ENCODE data around the gene RWDD1.

Gene RWDD1, protein sequence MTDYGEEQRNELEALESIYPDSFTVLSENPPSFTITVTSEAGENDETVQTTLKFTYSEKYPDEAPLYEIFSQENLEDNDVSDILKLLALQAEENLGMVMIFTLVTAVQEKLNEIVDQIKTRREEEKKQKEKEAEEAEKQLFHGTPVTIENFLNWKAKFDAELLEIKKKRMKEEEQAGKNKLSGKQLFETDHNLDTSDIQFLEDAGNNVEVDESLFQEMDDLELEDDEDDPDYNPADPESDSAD

DNA sequence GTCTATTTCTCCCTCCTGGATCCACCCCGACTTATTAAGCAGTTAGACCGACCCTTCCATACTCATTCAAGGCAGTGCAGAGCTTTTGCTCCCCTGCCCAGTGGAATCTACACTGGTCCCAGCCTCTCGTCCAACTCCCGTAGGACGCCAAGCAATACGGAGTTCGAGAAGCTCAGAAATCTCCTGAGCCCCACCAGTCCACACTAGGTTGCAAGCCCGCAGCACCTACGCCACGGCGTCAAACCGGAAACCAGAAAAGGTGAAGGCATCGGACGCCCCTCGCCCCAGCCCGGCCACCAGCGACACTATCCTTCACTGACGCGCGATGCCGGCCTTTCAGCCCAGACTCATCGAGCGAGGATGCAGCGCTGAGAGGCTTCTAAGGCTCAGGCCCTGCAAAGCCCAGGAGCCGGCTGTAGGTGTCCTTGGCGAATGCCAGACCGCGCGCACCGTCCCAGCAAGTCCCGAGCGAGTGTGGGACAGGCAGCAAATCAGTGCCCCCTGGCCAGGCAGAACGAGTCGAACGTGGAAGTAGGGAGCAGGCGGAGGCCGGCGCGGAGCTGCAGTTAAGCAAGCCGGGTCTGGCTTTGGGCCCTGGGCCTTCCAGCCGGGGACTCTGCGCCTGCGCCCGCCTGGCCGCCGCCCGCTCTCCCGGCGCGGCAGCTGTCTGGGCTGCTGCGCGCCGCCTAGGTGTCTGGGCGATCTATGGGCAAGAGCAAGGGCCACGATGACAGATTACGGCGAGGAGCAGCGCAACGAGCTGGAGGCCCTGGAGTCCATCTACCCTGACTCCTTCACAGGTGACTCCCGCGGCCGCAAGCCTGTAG is at the start of gene RWDD1:
RWDD1 (plus strand) TSS at position 649 of the 827 bp plus-strand sequence; CDS start at position 728, 79 bp downstream.
- DNase-seq, result peak; percentile 97

DNA sequence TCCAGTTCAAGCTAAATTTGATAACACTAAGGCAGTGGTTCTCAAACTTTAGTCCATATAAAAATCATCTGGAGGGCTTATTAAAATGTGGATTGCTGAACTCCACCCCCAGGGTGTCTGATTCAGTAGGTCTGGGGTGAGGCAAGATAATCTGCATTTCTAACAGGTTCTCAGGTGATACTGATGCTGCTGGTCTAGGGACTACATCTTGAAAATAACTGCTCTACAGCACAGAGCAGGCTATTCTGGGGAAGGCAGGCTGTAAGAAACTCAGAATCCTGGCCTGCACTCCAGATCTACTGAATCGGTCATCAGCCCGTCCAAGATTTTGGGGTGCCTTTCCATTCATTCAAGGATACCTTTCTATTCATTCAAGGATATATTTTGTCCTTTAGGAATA is 48.4 kb upstream of the RWDD1 start:
- no peak for DNase-seq

DNA sequence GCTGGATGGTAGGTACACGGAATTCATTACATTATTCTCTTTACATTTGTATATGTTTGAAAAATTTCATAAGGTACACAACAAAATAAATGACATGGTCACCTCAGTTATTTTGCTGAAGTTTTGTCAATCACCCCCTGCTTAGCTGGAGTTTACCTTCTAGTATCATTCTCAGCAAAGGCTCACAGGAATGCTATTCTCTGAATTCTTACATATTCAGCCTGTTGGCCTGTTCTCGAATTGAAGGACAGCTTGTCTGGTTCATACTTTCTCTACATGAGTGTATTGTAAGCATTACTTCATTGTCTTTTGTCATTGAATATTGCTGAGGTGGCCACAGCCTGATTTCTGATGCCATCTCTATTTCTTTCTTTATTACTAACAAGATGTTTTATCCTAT is 47.1 kb upstream of the RWDD1 start:
- no peak for DNase-seq

DNA sequence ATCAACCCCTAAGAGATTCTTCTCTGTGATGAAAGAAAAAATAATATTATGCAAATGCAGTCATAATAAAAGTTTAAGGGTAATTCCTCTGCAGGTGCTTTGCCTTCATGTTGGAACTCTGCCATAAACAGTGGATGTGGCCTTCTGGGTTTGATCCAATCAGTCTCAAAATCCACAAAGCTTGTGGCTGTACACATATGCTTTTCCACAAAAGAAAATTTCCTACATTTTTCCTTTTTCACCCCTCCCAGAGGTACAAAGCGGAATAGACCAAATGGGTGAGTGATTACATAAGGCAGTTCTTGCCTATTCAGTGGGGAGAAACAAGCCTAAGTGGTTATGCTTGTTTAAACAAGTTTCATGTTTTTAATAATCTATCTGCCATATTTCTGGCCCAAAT is 43.2 kb upstream of the RWDD1 start:
- DNase-seq, result no peak

DNA sequence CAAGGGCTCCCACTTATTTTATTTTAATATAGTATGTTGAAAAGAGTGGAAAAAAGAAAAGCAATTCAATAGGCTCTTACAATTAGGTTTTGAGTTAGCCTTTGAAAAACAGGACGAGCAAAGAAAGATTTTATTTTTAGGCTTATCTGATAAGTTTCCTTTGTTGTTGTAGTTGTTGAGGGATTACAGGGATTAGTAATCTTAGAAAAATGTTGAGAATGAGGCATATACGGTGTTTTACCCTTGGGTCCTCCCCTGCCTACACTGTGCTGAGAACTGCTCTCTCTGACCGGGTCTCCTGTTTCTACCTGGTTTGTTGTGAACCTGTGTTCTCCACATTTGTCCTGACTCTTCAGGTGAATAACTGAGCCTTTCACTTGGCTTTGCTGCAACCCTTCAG is 42.5 kb upstream of the RWDD1 start:
- no peak for DNase-seq

DNA sequence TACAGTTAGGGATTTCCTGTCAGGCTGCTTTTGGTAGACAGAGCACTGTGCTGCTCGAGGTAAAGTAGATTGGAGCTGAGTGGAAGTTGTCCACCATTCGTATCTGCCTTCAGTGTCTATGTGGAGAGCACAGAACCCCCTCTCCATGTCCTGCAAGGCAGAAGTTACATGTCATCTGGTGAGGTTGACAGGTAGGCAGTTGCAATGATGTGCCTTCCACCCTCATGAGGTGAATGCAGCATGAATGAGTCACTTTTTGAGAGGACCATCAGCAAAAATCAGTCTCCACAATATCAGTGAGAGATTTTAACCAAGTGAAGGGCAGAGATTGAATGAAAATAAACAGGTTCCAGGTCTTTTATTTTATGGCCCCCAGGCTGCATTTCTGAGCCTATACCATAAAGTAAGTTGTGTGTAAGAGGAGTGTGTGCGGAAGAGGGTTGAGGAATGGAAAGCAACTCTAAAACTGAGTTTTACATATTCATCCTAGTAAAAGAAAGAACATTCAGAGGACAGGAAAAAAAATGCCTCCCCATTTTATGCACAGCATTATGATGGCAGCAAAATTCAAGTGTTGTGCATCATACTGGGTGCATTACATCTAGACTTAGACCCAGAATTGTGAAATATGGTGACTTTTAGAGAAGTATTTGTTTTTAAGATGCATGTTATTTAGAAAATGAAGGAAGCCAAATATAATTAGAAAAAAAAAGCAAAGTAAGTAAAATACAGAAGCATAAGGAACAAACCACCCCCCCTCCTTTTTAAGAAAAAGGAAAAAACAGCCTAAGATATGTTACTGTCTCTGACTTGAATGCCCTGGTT is 41.6 kb upstream of the RWDD1 start:
- DNase-seq, result no peak

DNA sequence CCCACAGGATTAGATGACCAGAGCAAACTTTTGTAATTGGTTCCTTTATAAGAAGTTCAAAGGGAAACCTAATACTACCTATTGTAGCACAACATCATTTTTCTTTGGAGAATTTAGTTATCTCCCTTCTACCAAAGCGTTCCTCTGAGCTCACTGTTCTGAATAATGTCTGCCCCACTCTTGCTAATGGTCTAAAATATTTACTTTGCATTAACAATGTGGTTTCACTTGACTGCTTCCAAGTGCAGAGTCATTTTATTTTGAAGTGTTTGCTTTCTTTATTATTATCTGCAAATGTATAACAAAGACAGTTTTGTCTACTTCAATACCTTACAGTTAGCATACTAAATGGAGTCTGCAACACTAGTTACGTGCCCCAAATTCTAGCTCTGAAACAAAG is 40.9 kb upstream of the RWDD1 start:
- no peak for DNase-seq

DNA sequence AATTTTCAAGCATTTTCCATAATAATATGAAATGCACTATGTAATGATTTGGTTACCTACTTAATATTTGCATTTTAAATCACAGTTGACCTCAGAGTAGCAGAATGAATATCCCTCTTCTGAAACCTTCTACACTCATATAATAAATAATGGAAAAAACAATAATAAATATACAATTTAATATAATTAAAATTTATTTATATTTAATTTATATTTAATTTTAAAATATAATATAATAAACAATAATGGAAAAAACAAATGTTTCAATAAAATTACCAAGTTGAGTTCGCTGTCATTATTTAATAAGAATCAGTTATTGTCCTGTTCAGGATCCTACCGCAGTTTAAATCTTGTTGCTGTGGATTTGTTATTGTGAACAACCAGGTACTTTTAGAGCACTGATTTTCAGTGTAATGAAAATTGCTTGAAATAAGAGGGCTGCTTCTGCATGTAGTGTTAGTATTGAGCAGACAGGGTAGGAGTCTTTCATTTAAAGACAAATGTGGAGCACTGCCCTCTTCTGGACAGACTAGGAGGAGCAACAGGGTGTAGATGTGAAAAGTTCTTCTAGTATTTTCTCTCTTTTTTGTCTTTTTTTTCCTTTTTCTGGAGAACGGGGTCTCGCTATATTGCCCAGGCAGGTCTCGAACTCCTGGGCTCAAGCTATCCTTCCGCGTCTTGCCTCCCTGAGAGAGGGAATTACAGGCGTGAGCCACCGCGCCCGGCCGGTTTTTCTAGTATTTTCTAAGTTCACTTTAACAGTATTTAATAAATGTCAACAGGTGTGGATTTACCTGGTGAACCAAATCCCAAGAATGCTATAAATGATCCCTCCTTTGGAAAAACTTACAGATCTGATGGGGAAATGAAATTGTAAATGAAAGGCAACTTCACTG is 39.4 kb upstream of the RWDD1 start:
- DNase-seq, result peak; percentile 19

DNA sequence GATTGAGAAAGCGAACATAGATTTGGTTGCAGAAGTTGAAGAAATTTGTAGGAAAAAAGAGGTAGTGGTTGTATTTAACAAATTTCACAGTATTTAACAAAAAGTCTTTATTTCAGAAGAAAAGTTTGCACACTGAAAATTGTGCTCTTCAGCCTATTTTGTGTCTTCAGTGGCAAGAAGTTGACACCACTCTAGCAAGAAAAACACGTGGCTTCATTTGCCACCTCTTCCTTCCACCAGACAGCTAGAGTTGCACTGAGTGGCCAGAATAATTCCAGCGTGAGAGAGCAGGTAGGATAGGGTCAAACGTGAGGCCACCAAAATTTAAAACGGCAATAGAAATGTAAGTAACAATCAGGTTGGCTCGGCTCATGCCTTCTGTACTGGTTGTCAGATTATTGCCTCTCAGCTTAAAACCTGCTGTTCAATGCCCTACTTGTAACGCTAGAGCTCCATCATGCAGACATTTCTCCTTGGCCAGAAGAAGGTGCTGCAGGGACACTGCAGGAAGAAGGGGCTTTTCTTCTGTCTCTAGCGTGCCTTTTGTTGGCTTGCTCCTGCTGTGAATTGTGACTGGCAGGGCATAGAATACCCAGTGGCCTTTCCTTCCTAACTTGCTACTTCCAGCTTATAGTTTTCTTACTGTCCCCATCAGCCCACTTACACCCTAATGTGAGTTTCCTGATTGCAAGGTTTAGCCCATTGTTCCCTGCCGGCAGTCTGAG is 37.9 kb upstream of the RWDD1 start:
- no peak for DNase-seq

DNA sequence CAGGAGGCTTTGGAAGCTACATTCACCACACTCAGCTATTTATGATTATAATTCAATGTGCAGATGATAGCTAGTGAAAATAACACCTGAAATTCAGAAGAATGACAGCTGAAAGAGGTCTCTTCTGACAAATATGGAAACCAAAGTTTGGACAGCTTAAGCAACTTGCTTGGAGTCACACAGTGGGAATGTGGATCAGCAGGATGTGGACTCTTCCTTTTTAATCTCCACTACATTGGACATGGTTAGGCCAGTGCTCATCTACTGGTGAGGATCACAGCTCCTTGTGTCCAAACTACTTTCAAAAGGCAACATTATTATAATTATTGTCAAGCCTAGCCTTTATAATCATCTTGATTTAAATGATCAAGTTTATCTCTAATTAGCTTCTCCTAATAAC is 36.2 kb upstream of the RWDD1 start:
- DNase-seq, result no peak

DNA sequence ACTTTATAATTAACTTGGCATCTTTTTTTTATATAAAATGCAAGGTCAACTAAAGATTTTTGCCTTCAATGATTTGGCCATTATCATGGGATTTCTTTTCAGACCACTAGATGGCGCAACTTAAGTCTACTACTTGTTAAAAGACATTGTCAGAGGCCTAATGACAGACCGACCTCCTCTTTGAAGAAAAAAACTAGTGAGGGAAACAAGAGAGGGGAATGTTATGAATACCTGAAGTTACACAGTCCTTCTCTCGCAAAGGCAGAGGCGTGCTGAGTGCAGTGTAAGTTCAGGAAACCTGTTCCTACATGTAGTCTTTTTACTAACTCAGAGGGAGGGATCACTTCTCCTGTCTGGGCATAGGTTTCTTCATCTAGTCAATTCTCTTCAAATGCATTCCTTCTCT is 35.1 kb upstream of the RWDD1 start:
- no peak for DNase-seq

DNA sequence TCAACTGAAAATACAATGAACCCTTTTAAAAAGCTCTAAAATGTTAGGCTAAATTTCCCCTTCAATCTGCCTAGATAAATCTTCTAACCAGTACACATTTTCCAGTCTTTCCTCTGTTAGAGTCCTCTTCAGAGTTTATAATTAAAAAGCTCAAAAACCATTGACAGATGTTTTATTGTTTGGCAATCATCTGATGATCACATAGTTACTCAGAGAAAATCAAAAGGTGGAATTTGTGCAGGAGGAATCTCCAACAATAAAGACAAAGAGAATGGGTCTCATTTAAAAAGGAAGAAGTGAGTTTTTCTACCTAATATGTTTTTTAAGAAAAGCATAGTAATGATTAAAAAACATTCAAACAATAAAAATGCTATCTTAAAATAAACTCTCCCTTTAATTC is 28.9 kb upstream of the RWDD1 start:
- DNase-seq, result no peak

DNA sequence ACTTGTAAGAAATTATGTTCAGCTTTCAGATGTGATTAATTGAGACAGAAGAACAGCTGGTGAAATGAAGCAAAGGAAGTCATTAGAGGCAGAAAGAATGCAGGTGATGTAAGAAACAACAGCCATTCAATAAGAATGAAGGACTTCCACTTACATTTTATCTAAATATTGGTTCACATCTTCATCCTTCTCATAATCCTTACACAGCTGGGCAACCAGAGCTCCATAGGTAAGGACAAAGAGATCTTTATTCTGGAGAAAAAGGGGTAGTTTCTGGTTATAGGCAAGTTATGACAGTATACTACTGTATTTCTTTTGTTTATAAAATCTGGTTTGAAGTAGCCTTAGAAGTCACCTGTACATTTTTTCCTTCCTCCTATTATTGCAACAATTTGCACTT is 28.2 kb upstream of the RWDD1 start:
- no peak for DNase-seq

DNA sequence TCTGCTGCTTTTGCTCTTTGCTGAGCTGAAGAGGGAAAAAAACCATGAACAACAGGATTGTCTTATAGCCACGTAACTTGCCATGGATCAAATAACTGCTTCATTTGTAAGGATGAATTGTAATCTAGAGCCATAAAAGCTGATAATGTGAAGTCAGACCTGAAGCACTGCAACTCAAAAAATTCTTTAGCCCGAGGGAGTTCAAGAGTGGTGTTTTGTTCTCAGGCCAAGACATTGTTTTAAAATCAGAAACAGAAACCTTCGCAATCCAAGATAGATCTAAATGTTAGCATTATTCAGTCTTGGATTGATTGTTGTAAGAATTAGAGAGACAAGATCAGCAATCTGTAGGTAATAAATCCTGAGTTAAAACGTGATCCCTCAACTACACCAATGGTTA is 25.7 kb upstream of the RWDD1 start, which contains the start of gene TRAPPC3L:
TRAPPC3L (minus strand) TSS at position 34 of the 400 bp plus-strand sequence. CDS start 170 bp downstream, outside the sequence.
- DNase-seq, result no peak

DNA sequence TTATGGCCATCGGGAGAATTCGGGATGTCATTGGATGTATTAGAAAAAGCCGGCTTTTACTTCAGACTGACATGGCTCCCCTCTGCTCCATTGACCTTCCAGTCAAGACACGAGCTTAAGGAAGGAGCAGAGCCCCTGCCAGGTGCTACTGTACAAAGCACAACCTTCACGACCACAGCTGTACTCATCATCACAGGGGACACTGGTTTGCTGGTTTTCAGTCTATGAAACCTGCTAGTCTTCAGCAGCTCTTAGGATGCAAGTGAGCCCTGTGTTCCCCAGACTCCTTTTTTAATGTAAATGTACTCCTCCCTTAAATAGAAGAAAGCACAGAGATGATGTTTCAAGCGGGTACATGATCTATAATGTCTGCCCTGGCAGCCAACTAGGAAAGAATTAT is 23.9 kb upstream of the RWDD1 start:
- no peak for DNase-seq

DNA sequence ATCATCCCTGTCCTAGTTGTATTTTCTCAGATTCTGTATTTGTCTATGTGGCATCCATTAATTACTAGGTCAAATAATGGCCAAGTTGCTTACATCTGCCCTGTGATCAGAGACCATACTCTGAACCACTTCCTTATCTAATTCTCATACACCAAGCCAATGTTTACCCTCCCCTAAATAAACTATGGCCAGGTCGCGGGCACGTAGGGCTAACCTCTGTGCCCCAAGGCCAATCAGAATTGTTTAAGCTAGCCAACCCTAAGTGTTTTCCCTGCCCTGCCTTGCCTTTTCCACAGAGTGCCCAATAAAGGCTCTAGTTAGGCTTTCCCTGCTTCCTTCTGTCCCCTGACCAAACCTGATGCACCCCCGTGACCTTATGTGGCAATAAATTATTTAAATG is 20.5 kb upstream of the RWDD1 start:
- DNase-seq, result no peak

DNA sequence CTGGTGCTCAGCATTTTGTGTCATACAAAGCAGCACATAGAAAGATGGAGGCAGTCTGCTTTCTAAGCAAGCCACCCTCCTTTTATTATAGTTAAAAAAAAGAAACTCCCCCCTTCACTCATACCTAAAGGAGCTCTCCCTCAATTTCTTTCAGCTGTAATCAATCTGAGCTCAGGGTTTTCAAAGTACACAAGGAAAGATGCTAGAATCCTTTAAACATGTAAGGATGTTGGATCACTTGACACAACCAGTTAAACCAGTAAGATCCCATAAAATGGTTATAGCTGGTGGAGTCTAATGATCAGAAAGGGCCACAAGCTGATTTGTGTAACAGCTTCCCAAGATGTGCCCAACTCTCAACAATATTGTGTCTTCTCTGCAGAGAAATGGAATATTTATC is 17.9 kb upstream of the RWDD1 start, which contains the start of gene CALHM4:
CALHM4 (plus strand) TSS at position 301 of the 400 bp plus-strand sequence; CDS start at position 344, 43 bp downstream.
- no peak for DNase-seq

DNA sequence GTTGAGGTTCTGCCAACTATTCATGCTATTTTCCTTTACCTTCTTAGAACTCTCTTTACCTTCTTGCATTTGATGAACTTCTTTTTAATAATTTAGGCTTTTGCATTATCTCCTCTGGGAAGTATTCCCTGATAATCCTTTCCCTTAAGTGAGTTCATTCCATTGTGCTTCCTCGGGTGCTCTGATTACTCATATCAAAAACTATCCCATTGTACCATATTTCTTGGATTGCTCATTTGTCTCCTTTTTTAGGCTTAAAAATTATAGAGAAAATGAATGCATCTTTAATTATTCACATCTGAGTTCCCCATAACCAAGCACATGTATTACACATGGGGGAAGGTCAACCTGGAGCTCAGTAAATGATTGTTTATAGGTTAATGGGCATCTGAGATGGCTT is 15.2 kb upstream of the RWDD1 start:
- DNase-seq, result no peak

DNA sequence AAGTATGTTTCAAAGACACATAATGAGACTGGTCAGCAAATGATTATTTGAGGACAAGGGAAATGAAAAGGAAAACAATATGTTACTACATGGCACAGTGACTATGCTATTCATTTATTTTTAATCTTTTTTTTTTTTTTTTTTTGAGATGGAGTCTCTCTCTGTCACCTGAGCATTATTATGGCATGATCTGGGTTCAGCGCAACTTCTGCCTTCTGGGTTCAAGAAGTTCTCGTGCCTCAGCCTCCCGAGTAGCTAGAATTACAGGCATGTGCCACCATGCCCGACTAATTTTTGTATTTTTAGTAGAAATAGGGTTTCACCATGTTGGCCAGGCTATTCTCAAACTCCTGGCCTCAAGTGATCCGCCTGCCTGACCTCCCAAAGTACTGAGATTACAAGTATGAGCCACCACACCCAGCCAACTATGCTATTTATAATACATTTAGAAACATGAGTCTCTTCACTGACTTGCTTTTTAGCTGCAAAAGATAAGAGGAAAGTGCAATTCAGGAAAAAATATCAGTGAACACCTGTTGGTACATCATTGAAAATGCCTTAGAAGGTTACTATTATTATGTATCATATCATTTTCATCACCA is 14.4 kb upstream of the RWDD1 start:
- DNase-seq, result no peak

DNA sequence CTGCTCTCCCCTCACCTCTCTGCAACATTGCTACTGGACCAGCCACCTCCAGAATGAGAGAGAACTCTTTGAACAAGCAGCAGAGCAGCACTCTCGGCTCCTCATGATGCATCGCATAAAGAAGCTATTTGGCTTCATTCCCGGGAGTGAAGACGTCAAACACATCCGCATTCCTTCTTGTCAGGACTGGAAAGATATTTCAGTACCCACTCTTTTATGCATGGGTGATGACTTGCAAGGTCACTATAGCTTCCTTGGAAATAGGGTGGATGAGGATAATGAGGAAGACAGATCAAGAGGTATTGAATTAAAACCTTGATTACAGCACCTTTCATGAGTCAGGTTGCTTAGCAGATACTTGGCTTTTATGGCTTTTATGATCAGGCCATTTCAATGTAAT is 13.4 kb upstream of the RWDD1 start:
- DNase-seq, result no peak

DNA sequence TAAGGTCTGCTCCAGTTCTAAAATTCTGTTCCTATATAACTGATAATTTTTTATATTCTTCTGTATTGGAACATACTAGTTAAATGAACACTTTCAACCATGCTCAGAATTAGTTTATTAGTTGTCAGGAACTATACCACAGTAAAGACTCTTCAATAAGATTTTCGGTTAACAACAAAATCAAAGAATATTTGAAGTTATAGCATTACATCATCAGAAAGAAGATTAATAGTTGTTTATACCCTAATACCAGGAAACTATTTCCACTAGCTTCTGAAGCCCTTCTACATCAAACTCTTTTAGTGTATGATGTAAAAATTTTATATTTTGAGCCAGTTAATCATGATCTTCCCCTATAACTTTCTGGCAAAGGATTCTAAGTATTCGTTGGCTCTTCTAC is 11.2 kb upstream of the RWDD1 start:
- DNase-seq, result no peak

Data from activated CD4-positive, alpha-beta T cell treated with anti-CD3 and anti-CD28 coated beads for 1 hour (primary cell).